Measurements from ENCODE around the gene CFAP100.

The CFAP100 gene

GRCh38 chr3:126466886-126467610, 72.3 kb downstream of the CFAP100 start:
- DNase-seq = no peak

- DNase-seq = no peak
Measured at GRCh38 chr3:126467611-126467955, 72.9 kb downstream of the CFAP100 start.

- no peak for DNase-seq
Measured at GRCh38 chr3:126468028-126468891, 73.6 kb downstream of the CFAP100 start.

- no peak for DNase-seq
Measured at GRCh38 chr3:126469479-126469878, 74.8 kb downstream of the CFAP100 start.

GRCh38 chr3:126472277-126473006, 77.7 kb downstream of the CFAP100 start:
- no peak for DNase-seq

GRCh38 chr3:126473292-126474168, 78.8 kb downstream of the CFAP100 start:
- no peak for DNase-seq

GRCh38 chr3:126474498-126475412, 80.0 kb downstream of the CFAP100 start:
- DNase-seq = peak; percentile 80

GRCh38 chr3:126475413-126476114, 80.9 kb downstream of the CFAP100 start, which contains the start of gene ZXDC:
TSS of gene ZXDC (minus strand) at chr3:126475891. CDS start at chr3:126475865, 26 bp downstream.
- DNase-seq = peak; percentile 96

GRCh38 chr3:126476166-126477060, 81.7 kb downstream of the CFAP100 start:
- peak; percentile 88 for DNase-seq

- no peak for DNase-seq
Measured at GRCh38 chr3:126477061-126477380, 82.3 kb downstream of the CFAP100 start.

GRCh38 chr3:126478581-126479310, 84.0 kb downstream of the CFAP100 start:
- no peak for DNase-seq

- no peak for DNase-seq
Measured at GRCh38 chr3:126479642-126480041, 84.9 kb downstream of the CFAP100 start.

GRCh38 chr3:126480206-126480605, 85.5 kb downstream of the CFAP100 start:
- no peak for DNase-seq

GRCh38 chr3:126480861-126481260, 86.2 kb downstream of the CFAP100 start:
- DNase-seq = no peak

GRCh38 chr3:126481808-126482502, 87.2 kb downstream of the CFAP100 start:
- DNase-seq = no peak

- no peak for DNase-seq
Measured at GRCh38 chr3:126482503-126483255, 88.0 kb downstream of the CFAP100 start.

GRCh38 chr3:126483321-126483761, 88.6 kb downstream of the CFAP100 start:
- DNase-seq = no peak

Measured in activated CD8-positive, alpha-beta memory T cell treated with anti-CD3 and anti-CD28 coated beads for 24 hours (primary cell).